GM23338 (cell line): ENCODE results near the gene MYPOP. TPM values are rescaled to one million over a fixed set of nuclear protein-coding genes. Genes with fewer than 3 reads are reported as not detected.
A peak's percentile ranks its signal among the peaks of the same experiment; 100 is the strongest.

ENCODE experiments used
- ATAC-seq: fragments of 200-7000 bp; cut with Tn5 transposase; 3 replicates; pipeline ENCODE4 v1.9.1; 2020
- DNase-seq: peaks from one replicate; pipeline ENCODE4 v3.0.0-alpha.2; 2015; ENCODE audit warnings: low spot score
- H2AFZ ChIP-seq: fragments of 200-600 bp; sonication (generic); 2 replicates; pipeline ENCODE4 v1.8.0; 2016; ENCODE audit warnings: antibody characterized with exemption, mild to moderate bottlenecking, moderate library complexity
- H3F3A ChIP-seq: fragments of 200-600 bp; sonication (generic); replicated peaks from 2 replicates; pipeline ENCODE4 v1.8.0; 2017; ENCODE audit warnings: antibody characterized with exemption, mixed run types, low read depth
- H3K27ac ChIP-seq: fragments of 200-600 bp; sonication (generic); 2 replicates; pipeline ENCODE4 v1.6.1; 2016; ENCODE audit warnings: low read depth
- H3K27me3 ChIP-seq: fragments of 200-600 bp; sonication (generic); 2 replicates; pipeline ENCODE4 v1.8.0; 2016; ENCODE audit warnings: mild to moderate bottlenecking, mixed run types, moderate library complexity; ENCODE audit not compliant: insufficient read depth
- H3K36me3 ChIP-seq: fragments of 200-600 bp; sonication (generic); 2 replicates; pipeline ENCODE4 v1.8.0; 2016; ENCODE audit warnings: mild to moderate bottlenecking; ENCODE audit not compliant: insufficient read depth
- H3K4me1 ChIP-seq: fragments of 200-600 bp; sonication (generic); 2 replicates; pipeline ENCODE4 v1.8.0; 2016; ENCODE audit warnings: mild to moderate bottlenecking, moderate library complexity; ENCODE audit not compliant: insufficient read depth
- H3K4me2 ChIP-seq: fragments of 200-600 bp; sonication (generic); 2 replicates; pipeline ENCODE4 v1.7.1; 2017; ENCODE audit warnings: mixed run types
- H3K4me3 ChIP-seq: fragments of 200-600 bp; sonication (generic); 2 replicates; pipeline ENCODE4 v1.6.1; 2016; ENCODE audit warnings: mixed run types
- H3K79me2 ChIP-seq: fragments of 200-600 bp; sonication (generic); replicated peaks from 2 replicates; pipeline ENCODE4 v1.8.0; 2017; ENCODE audit warnings: mild to moderate bottlenecking; ENCODE audit not compliant: insufficient read depth
- H3K9me2 ChIP-seq: fragments of 200-600 bp; sonication (generic); 2 replicates; pipeline ENCODE4 v1.8.0; 2017; ENCODE audit not compliant: insufficient read depth
- H4K20me1 ChIP-seq: fragments of 200-600 bp; sonication (generic); replicated peaks from 2 replicates; pipeline ENCODE4 v1.8.0; 2017; ENCODE audit warnings: mild to moderate bottlenecking; ENCODE audit not compliant: insufficient read depth
- H3K27ac Mint-ChIP-seq: 2 replicates; pipeline ENCODE4 v1.8.0; 2020; ENCODE audit warnings: inconsistent platforms, mild to moderate bottlenecking, moderate library complexity, mixed read lengths
- H3K27me3 Mint-ChIP-seq: 3 replicates; pipeline ENCODE4 v1.8.0; 2022; ENCODE audit warnings: low read depth, mild to moderate bottlenecking, moderate library complexity, mixed read lengths, inconsistent platforms; ENCODE audit not compliant: insufficient read depth, poor library complexity
- H3K36me3 Mint-ChIP-seq: 3 replicates; pipeline ENCODE4 v1.8.0; 2021; ENCODE audit warnings: low read depth, mild to moderate bottlenecking, inconsistent platforms, moderate library complexity, mixed read lengths
- H3K4me1 Mint-ChIP-seq: 3 replicates; pipeline ENCODE4 v1.8.0; 2020; ENCODE audit warnings: mild to moderate bottlenecking, inconsistent platforms, mixed read lengths
- H3K4me3 Mint-ChIP-seq: 3 replicates; pipeline ENCODE4 v1.8.0; 2021; ENCODE audit warnings: moderate library complexity, mild to moderate bottlenecking, inconsistent platforms, mixed read lengths
- H3K9me3 Mint-ChIP-seq: 3 replicates; pipeline ENCODE4 v1.8.0; 2020; ENCODE audit warnings: moderate library complexity, mild to moderate bottlenecking, inconsistent platforms, mixed read lengths
- CREB1 ChIP-seq: fragments of 250-450 bp; sonication (Bioruptor Pico); IDR thresholded peaks from 2 replicates; pipeline ENCODE4 v1.5.0; 2020; ENCODE audit warnings: low read depth, mild to moderate bottlenecking, moderate library complexity
- CTCF ChIP-seq, 2 experiments: fragments of 200-600 bp in 1 of 2; sonication (generic) in 1 of 2; conservative IDR thresholded peaks; 2 replicates each; pipeline versions ENCODE4 v1.5.1 to v1.6.1; 2016 to 2017; ENCODE audit warnings: antibody characterized with exemption in 2 of 2, low read depth in 2 of 2, mild to moderate bottlenecking in 2 of 2, moderate library complexity in 1 of 2
- ETS1 ChIP-seq: IDR thresholded peaks from 2 replicates; pipeline ENCODE4 v1.6.1; 2016; ENCODE audit warnings: antibody characterized with exemption
- EZH2 ChIP-seq: fragments of 200-600 bp; sonication (generic); IDR thresholded peaks from one replicate; pipeline ENCODE4 v1.8.0; 2017; ENCODE audit warnings: antibody characterized with exemption, mild to moderate bottlenecking, low read depth; ENCODE audit not compliant: unreplicated experiment
- EZH2phosphoT487 ChIP-seq: fragments of 200-600 bp; sonication (generic); IDR thresholded peaks from one replicate; pipeline ENCODE4 v1.8.1; 2018; ENCODE audit warnings: antibody characterized with exemption; ENCODE audit not compliant: unreplicated experiment
- JUNB ChIP-seq: IDR thresholded peaks from one replicate; pipeline ENCODE4 v1.6.1; 2016; ENCODE audit warnings: antibody characterized with exemption; ENCODE audit not compliant: unreplicated experiment
- NANOG ChIP-seq: IDR thresholded peaks from 2 replicates; pipeline ENCODE4 v1.6.1; 2016; ENCODE audit warnings: antibody characterized with exemption, borderline replicate concordance
- POLR2AphosphoS5 ChIP-seq: IDR thresholded peaks from 2 replicates; pipeline ENCODE4 v1.6.1; 2016; ENCODE audit warnings: antibody characterized with exemption, low read depth
- REST ChIP-seq: IDR thresholded peaks from one replicate; pipeline ENCODE4 v1.6.1; 2018; ENCODE audit warnings: antibody characterized with exemption; ENCODE audit not compliant: unreplicated experiment
- STAT1 ChIP-seq: IDR thresholded peaks from one replicate; pipeline ENCODE4 v1.6.1; 2016; ENCODE audit warnings: antibody characterized with exemption; ENCODE audit not compliant: unreplicated experiment
- ZNF114 ChIP-seq: fragments of 250-450 bp; sonication (Bioruptor Pico); IDR thresholded peaks from 2 replicates; pipeline ENCODE4 v1.5.0; 2020; ENCODE audit warnings: mild to moderate bottlenecking, moderate library complexity
- ZNF331 ChIP-seq: fragments of 250-450 bp; sonication (Bioruptor Pico); IDR thresholded peaks from 2 replicates; pipeline ENCODE4 v1.5.0; 2020; ENCODE audit warnings: low read depth, mild to moderate bottlenecking, moderate library complexity
- long read RNA-seq: library from polyadenylated mRNA; unstranded; transcript quantifications from one replicate; pipeline ENCODE4 v2.0.0, GENCODE V29; 2020; ENCODE audit not compliant: unreplicated experiment
- polyA plus RNA-seq: library from polyadenylated mRNA; unstranded; fragments of >200 nt; fragmentation: Nextera tagmentation; extraction: Ambion mirVana; gene quantifications from 2 replicates; pipeline ENCODE4 v1.2.1, GENCODE V29; 2016
- total RNA-seq: library from RNA; depleted of rRNA; stranded (reverse); fragments of >200 nt; shearing (Covaris generic); gene quantifications from 2 replicates; pipeline ENCODE4 v1.2.3, GENCODE V29; 2014; rRNA removed

The MYPOP gene, protein sequence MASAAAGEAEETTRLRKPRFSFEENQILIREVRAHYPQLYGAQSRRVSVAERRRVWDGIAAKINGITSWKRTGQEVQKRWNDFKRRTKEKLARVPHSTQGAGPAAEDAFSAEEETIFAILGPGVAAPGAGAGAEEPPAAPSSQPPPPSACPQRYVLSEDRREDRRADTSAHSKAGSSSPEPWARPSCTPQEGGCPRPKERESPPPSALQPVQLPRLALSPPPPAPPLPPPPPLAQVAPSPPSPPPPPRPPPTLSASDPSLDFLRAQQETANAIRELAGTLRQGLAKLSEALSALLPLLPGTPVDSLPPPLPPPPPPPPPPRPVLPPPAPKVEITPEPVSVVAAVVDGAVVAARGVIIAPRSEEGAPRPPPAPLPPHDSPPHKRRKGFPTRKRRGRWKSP
- total RNA-seq: 6.9 and 7.9 TPM in 2 replicates
- 2.7 and 3.0 TPM in 2 replicates for polyA plus RNA-seq
- long read RNA-seq: 0 reads

- H3K27ac Mint-ChIP-seq: peak within 1 kb of the TSS; percentile 66
- no peaks in the 10 kb centered on the region; the same call in none of the 2 replicates for H4K20me1 ChIP-seq
- peak within 1 kb of the TSS; percentile 95 for H3K4me3 Mint-ChIP-seq
- H3K4me1 ChIP-seq: peaks cover 6% of the 10 kb centered on the region; the same call in 1 of the 2 replicates
- peaks cover 20% of the 10 kb centered on the region for H3K27me3 Mint-ChIP-seq
- H3K27ac ChIP-seq: peak within 1 kb of the TSS; percentile 77
- no peaks in the 10 kb centered on the region for H3K36me3 ChIP-seq
- H2AFZ ChIP-seq: peak within 1 kb of the TSS; percentile 93
- peak within 1 kb of the TSS; percentile 89 for H3K4me2 ChIP-seq
- peak; percentile 59 for DNase-seq
- peaks cover 19% of the 10 kb centered on the region for H3K36me3 Mint-ChIP-seq
- H3K27me3 ChIP-seq: peaks cover 23% of the 10 kb centered on the region
- H3K4me3 ChIP-seq: peak within 1 kb of the TSS; percentile 86
- peaks cover 21% of the 10 kb centered on the region; the same call in 1 of the 2 replicates for H3F3A ChIP-seq
- peak; percentile 3 for ATAC-seq
- no peaks in the 10 kb centered on the region for H3K9me3 Mint-ChIP-seq
- H3K9me2 ChIP-seq: no peaks in the 10 kb centered on the region
- peaks cover 9% of the 10 kb centered on the region for H3K4me1 Mint-ChIP-seq
- no peaks in the 10 kb centered on the region for H3K79me2 ChIP-seq
- TF ChIP-seq EZH2phosphoT487 (no peak), ZNF114 (CRISPR knock-in tag) (no peak), CREB1 (CRISPR knock-in tag) (no peak), POLR2AphosphoS5 (no peak), NANOG (no peak), ZNF331 (no peak), STAT1 (no peak), CTCF (conservative IDR thresholded peaks at IDR 0.05; ENCODE audit: low read depth in 2 of 2) (no peak), ETS1 (no peak), REST (no peak), JUNB (no peak), EZH2 (no peak)
These were observed at the start of gene MYPOP for GRCh38 chr19:45901912-45902650. Gene MYPOP (minus strand): TSS chr19:45902613. CDS start chr19:45901773, 840 bp downstream.
